Erythroblast (primary cell): ENCODE results near the gene RBFOX2.

Source experiments
- GATA1 ChIP-seq: IDR thresholded peaks from 2 replicates; pipeline ENCODE4 v1.6.1; 2011; ENCODE audit warnings: low read depth, mild to moderate bottlenecking, control low read depth, low read length, moderate library complexity
- POLR2A ChIP-seq: IDR thresholded peaks from 2 replicates; pipeline ENCODE4 v1.6.1; 2011; ENCODE audit warnings: mild to moderate bottlenecking, low read length

DNA sequence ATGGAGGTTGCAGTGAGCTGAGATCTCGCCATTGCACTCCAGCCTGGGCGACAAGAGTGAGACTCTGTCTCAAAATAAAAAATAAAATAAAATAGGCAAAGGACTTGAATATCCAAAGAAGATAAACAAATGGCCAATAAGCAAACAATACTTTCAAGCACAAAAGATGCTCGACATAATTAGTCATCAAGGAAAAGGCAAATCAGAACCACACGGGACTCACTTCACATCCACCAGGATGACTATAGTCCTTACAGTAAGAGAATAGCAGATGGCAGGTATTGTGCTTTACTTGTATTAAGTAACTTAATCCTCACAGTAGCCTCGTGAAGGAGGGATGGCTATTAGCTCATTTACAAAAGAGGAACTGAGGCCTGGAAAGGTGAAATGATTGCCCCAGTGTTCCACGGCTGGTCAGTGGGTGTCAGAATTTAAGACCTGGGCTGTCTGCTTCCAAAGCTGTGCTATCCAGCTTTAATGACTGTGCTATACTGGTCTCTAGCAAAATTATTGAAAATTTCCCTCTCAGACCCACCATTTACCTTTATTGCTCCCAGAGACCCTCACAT lies 40.2 kb upstream of the RBFOX2 start:
- TF ChIP-seq POLR2A (no peak), GATA1 (no peak)
